GM12891 (cell line): ENCODE results near the gene SGSM1. TPM values are rescaled to one million over a fixed set of nuclear protein-coding genes. Genes with fewer than 3 reads are reported as not detected.
A peak's percentile ranks its signal among the peaks of the same experiment; 100 is the strongest.

ENCODE experiments used
- DNase-seq: peaks from one replicate; pipeline ENCODE4 v3.0.0; 2011; ENCODE audit warnings: low spot score; ENCODE audit not compliant: insufficient read length
- FAIRE-seq: peaks from 2 replicates; lab custom pipeline; 2011; peaks lifted over from hg19 to GRCh38; lab: Jason Lieb, UNC
- PAX5 ChIP-seq: IDR thresholded peaks from 2 replicates; pipeline ENCODE4 v1.6.1; 2011; ENCODE audit warnings: low read length, moderate library complexity, mild to moderate bottlenecking; ENCODE audit not compliant: insufficient read depth, severe bottlenecking
- POLR2A ChIP-seq: IDR thresholded peaks from 2 replicates; pipeline ENCODE4 v1.6.1; 2011; ENCODE audit warnings: low read depth, low read length, control low read depth
- POLR2AphosphoS5 ChIP-seq: IDR thresholded peaks from 2 replicates; pipeline ENCODE4 v1.6.1; 2011; ENCODE audit warnings: low read depth, low read length, control low read depth
- POU2F2 ChIP-seq: IDR thresholded peaks from 2 replicates; pipeline ENCODE4 v1.6.1; 2011; ENCODE audit warnings: low read depth, mild to moderate bottlenecking, control low read depth, low read length, moderate library complexity
- SPI1 ChIP-seq: IDR thresholded peaks from 2 replicates; pipeline ENCODE4 v1.6.1; 2011; ENCODE audit warnings: low read depth, low read length, control low read depth
- TAF1 ChIP-seq: IDR thresholded peaks from 2 replicates; pipeline ENCODE4 v1.6.1; 2011; ENCODE audit warnings: low read depth, low read length, control low read depth
- polyA plus RNA-seq: library from polyadenylated mRNA; unstranded; fragments of >200 nt; gene quantifications from one replicate; pipeline ENCODE4 v1.2.1, GENCODE V29; 2012; ENCODE audit warnings: low read depth, missing spikeins, inconsistent platforms; ENCODE audit not compliant: missing spikeins

The SGSM1 gene, protein sequence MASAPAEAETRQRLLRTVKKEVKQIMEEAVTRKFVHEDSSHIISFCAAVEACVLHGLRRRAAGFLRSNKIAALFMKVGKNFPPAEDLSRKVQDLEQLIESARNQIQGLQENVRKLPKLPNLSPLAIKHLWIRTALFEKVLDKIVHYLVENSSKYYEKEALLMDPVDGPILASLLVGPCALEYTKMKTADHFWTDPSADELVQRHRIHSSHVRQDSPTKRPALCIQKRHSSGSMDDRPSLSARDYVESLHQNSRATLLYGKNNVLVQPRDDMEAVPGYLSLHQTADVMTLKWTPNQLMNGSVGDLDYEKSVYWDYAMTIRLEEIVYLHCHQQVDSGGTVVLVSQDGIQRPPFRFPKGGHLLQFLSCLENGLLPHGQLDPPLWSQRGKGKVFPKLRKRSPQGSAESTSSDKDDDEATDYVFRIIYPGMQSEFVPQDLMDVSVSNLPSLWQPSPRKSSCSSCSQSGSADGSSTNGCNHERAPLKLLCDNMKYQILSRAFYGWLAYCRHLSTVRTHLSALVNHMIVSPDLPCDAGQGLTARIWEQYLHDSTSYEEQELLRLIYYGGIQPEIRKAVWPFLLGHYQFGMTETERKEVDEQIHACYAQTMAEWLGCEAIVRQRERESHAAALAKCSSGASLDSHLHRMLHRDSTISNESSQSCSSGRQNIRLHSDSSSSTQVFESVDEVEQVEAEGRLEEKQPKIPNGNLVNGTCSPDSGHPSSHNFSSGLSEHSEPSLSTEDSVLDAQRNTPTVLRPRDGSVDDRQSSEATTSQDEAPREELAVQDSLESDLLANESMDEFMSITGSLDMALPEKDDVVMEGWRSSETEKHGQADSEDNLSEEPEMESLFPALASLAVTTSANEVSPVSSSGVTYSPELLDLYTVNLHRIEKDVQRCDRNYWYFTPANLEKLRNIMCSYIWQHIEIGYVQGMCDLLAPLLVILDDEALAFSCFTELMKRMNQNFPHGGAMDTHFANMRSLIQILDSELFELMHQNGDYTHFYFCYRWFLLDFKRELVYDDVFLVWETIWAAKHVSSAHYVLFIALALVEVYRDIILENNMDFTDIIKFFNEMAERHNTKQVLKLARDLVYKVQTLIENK
- polyA plus RNA-seq: not detected

DNA sequence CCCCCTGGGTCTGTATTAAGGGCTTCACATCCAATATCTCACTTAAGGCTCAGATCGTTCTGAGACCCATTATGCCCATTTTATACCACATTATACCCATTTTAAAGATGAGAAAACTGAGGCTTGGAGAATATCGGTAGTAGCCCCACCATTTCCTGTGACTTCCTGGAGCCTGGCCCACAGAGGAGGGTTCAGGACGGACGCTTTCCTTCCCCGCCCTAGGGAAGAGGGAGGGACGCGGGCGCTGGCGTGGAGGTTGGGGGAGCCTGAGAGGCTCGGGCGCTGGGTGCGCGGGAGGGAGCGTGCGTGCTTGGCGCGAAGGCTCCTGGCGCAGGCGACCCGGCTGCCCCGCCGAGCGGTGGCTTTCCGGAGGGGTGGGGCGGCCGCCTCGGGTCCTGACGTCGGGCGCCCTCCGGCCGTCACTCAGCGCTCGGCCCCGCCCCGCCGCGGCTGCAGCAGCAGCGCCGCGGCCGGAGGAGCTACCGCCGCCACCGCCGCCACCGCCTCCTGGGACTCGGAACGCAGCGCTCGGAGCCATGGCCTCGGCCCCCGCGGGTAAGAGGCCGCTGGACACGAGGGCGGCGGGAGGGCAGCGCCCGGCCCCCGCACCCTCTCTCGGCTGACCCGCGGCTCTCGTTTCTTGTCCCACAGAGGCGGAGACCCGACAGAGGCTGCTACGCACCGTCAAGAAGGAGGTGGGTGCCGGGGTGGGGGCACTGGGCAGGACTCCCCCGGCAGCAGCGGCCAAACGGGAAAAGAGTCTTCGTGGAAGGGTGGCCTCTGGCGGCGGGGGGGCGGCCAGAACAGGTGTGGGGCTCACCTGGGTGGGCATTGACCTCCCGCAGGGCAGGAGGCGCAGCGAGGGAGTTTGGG is at the start of gene SGSM1:
SGSM1 (plus strand) TSS at position 422 of the 873 bp plus-strand sequence; CDS start at position 537, 115 bp downstream.
- DNase-seq (peak; percentile 90), FAIRE-seq (no peak)
- no peak for TF ChIP-seq TAF1
- TF ChIP-seq SPI1: no peak
- TF ChIP-seq POU2F2: no peak
- TF ChIP-seq POLR2AphosphoS5: no peak
- no peak for TF ChIP-seq POLR2A
- TF ChIP-seq PAX5: no peak

DNA sequence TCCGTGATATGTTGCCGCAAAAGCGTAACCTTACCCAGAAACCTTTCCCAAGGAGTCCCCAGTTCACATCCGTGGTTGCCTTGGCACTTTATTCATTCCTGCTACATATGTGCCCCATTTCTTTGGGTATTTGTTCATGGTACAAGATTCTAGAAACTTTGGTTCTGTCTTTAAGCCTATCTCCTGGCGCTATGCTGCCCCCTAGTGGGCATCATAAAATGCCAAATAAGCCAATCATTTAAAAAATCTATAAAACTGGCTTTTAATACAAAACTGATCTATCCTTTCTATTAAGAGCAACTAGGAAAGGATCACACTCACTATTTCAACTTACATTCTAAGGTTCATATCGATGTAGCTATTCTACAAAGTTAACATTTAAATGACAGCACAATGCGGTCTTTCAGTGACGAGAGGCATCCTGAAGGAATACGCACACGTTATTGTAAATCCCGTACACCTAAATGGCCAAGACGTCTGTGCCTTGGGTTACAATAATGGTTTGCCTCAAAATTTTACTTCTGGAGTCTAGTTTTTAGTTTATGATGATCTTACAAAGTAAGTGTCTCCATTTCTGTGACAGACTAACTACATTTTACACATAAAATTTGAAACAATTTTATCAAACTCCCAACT is 47.7 kb upstream of the SGSM1 start:
- FAIRE-seq: no peak

DNA sequence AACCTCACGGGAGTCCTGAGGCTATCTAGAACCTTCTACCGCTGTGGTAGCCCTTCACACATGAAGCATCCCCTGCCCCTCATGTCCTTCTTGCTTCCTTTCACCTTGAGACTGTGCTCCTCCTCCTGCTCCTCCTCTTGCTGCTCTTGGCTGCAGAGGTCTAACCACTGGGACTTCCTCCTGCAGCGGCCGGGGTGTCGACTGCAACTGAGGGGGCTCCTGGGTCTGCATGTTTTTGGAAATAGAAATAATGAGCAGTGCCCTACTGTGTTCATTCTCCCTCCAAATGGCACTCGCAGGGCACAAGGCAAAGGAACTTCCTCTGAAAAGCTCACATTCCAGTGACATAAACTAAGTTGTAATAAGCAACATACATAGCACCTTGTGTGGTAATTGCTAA is 46.2 kb upstream of the SGSM1 start:
- DNase-seq: no peak
- no peak for FAIRE-seq
- TF ChIP-seq PAX5 (no peak), POLR2AphosphoS5 (no peak), TAF1 (no peak), POLR2A (no peak), SPI1 (no peak), POU2F2 (no peak)

More for the DNA sequence above, 47.7 kb upstream of the SGSM1 start:
- TF ChIP-seq POU2F2: no peak
- TF ChIP-seq POLR2AphosphoS5: no peak
- TF ChIP-seq POLR2A: no peak
- TF ChIP-seq PAX5: no peak
- no peak for TF ChIP-seq SPI1
- no peak for TF ChIP-seq TAF1
- DNase-seq: no peak

DNA sequence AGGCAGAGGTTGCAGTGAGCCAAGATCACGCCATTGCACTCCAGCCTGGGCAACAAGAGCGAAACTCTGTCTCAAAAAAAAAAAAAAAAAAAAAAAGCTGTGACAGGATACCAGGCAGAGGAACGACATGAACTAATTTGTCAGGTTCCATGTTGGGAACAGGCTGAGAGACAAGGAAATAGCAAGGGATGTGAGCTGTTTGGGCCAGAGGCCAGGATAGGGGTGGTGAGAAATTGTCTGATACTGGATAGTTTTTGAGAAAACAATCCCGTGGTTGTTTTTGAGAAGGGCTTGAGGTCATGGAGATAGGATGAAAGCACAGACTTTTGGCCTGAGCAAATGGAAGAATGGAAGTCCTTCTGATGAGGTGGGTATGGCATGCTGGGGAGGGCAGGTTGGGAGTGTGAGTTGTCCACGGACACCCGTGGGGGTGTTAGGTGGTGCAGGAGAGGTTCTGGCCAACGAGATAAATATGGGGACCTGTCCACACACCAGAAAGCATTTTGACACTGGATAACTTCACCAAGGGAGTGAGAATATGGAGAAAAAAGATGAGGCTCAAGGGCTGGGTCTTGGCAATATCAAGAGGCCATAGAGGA is 45.2 kb upstream of the SGSM1 start:
- no peak for TF ChIP-seq TAF1
- no peak for TF ChIP-seq SPI1
- no peak for TF ChIP-seq PAX5
- TF ChIP-seq POLR2A: no peak
- no peak for TF ChIP-seq POLR2AphosphoS5
- TF ChIP-seq POU2F2: no peak
- FAIRE-seq (no peak), DNase-seq (no peak)

DNA sequence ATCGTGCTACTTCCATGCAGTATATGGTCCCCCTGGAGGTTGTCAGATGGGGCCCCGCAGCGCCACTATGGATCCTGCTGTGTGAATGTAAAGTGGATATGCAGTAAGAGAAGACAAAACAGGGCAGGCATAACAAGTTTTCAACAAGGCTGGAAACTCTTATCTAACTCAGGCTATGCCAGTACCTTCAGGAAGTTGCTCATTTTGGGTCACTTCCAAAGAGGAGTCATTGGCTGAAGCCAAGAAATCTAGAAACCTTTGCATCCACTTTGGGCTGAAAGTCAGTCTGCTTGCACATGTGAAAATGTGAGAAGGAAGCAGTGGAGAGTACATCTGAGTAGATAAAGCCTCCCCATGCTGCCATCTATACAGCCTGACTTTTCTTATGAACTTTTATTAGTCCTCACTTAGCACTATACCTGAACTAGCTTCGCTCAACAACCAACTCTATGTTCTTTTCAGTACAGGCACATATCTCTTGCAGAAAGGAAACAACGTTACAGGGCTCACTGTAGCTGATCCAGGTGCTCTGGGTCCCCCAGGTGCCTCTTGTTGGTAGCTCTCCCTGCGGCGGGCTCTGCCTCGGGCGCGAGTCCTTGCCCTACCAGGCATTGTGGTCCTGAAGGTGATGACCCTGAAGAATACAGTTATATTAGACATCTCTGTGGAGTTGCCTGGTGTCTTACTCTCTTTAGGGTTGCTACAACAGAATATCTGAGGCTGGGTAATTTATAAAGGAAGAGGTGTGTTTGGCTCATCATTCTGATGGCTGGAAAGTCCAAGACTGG is 43.9 kb upstream of the SGSM1 start:
- TF ChIP-seq POLR2AphosphoS5 (no peak), PAX5 (no peak), SPI1 (no peak), POLR2A (no peak)
- DNase-seq (no peak), FAIRE-seq (no peak)

DNA sequence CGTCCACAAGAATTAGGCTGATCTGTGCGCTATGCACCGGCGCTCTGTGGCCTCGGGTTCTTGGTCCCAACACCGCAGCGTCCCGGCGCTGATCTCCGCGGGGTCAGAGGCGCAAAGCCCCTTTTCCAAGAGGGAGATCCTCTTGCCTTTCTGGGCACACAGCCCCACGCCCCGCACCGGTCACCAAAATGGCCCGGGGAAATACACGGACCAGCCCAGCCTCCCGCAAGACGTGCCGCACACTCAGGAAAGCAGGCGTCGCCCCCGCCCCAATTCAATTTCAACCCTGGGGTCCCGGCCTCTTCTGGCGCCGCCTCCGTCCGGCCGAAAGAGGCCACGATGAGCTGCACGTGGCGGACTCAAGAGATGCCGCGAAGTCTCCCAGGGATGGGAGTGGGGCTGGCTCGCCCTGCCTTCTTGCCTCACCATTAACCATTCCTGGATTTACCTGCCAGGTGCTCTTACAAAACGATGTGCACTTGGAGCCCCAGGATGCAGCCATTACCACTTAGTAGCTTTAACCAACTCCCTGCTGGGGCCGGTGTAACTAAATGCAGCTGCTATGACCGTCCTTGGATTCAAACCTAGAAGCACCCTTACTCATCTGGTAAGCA is 42.0 kb upstream of the SGSM1 start:
- DNase-seq: no peak
- no peak for TF ChIP-seq POLR2A
- TF ChIP-seq PAX5: no peak
- TF ChIP-seq POU2F2: no peak
- TF ChIP-seq POLR2AphosphoS5: no peak
- no peak for TF ChIP-seq TAF1
- TF ChIP-seq SPI1: no peak
- FAIRE-seq: no peak

DNA sequence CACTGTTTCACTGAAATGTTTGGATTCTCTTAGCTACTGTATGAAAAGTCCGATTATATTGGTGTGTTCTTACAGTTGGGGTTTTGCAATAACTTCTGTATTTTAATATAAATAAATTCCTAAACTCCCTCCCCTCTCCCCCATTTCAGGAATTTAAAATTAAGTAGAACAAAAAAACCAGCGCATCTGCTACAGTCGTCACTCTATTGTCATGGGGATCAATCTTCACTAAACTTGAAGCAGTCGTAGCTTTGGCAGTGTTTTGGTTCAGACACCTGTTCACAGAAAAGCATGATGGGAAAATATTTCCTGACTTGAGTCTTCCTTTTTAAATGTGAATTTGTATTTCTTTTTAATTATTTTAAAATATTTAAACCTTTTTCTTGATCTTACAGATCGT is 40.8 kb upstream of the SGSM1 start:
- TF ChIP-seq POU2F2 (no peak), PAX5 (no peak), POLR2AphosphoS5 (no peak), TAF1 (no peak), SPI1 (no peak), POLR2A (no peak)
- FAIRE-seq (no peak), DNase-seq (no peak)
